GM18508 (cell line): Measurements from ENCODE around the gene XYLT2.
"Not testable (repeated sequence)": the region's sequence is repeated elsewhere in the genome, so short reads cannot be mapped to it uniquely, and the experiment has no call there.

ENCODE experiments used
- ATAC-seq: cut with Tn5 transposase; IDR thresholded peaks from one replicate; pipeline ENCODE4 v1.9.1; 2021; ENCODE audit warnings: moderate number of reproducible peaks; ENCODE audit not compliant: insufficient read depth, unreplicated experiment

The XYLT2 gene

DNA sequence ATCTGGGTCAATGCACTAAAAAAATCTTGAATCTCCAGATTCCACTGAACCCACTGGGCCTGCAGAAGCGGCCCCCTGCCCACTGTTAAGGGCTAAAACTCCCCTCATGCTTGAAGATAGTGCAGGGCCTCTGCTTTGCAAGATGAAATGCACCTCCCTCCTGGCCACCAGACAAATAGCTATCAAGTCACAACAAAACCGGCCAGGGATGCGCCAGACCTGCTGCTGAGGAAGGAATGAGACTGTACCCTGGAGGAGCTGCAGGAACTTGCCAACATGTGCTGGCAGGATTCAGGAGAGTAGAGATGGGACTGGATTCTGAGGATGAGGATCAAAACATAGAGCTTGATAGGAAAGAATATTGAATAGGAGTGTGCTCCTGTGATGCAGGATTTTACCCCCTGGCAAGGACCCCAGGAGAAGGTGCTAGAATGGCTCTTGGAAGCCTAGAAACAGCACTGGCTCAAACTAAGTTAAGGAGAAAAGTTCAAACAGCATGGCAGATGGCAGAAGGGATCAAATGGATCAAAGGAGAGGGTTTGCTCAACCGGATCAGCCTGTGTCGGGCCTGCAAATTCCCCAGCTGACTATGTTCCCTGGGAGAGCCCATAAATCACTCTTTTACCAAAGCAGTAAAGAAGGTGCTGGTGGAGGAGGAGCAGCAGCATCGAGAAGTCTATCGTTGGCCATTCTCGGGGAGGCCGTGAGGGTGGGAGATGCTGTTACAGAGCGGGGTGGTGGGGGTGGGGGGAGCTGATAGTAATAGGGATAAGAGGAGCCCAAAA is 27.2 kb upstream of the XYLT2 start:
- ATAC-seq = no peak

DNA sequence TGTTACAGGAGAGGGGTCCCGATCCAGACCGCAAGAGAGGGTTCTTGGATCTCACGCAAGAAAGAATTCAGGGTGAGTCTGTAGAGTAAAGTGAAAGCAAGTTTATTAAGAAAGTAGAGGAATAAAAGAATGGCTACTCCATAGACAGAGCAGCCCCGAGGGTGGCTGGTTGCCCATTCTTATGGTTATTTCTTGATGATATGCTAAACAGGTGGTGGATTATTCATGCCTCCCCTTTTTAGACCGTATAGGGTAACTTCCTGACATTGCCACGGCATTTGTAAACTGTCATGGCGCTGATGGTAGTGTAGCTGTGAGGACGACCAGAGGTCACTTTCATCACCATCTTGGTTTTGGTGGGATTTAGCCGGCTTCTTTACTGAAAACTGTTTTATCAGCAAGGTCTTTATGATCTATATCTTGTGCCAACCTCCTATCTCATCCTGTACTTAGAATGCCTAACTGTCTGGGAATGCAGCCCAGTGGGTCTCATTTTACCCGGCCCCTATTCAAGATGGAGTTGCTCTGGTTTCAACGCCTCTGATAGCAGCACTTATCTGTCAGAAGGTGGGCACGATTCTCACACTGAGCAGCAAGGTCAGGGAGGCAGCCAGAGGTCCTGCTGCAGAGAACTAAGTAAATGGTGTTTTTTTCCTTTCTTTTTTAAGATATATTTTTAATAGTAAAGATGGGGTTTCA is 26.5 kb upstream of the XYLT2 start:
- ATAC-seq = no peak

DNA sequence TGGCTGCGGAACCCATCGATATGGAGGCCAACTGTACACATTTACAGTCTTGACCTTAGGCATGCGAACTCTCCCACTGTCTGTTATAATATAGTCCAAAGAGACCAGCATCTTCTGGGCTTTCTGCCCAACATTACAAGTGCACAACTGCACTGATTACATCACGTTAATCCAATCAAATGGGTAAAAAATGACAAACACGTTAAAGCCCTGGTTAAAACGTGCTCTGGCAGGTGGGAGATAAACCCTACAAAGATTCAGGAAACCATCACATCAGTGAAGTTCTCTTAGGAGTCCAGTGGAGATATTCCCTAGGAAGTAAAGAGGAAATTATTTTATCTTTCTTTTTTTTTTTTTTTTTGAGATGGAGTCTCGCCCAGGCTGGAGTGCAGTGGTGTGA is 23.7 kb upstream of the XYLT2 start:
- no peak for ATAC-seq

DNA sequence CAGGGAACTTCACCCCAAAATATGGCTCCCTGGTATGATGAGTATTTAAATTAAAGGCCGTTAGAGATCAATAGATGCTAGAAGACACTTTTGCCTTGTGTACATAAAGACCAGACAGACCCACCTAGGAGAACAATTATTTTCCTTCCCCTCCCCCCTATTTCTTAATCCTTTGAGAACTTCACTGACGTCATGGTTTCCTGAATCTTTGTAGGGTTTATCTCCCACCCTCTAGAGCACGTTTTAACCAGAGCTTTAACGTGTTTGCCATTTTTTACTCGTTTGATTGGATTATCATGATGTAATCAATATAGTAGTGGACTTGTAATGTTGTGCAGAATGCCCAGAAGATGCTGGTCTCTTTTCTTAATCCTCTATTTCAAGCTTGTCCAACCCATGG is 22.9 kb upstream of the XYLT2 start:
- no peak for ATAC-seq

DNA sequence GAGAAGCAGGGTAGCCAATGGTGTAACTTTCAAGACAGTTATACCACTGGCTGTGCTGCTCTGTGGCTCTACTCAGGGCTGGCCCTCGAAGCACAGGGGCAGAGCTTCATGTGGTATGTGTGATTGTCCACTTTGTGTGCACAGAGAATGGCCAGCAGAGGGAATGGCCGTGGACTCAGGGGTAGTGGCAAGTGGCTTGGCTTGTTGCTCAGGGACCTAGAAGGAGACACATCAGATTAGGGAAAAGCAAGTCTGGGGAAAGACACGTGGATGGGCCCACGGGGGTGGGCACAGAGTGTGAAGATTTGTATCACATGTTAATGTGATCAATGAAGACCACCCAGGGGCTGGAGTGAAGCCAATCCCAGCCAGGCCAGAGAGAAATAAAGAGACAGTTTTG is 20.0 kb upstream of the XYLT2 start:
- ATAC-seq = no peak

DNA sequence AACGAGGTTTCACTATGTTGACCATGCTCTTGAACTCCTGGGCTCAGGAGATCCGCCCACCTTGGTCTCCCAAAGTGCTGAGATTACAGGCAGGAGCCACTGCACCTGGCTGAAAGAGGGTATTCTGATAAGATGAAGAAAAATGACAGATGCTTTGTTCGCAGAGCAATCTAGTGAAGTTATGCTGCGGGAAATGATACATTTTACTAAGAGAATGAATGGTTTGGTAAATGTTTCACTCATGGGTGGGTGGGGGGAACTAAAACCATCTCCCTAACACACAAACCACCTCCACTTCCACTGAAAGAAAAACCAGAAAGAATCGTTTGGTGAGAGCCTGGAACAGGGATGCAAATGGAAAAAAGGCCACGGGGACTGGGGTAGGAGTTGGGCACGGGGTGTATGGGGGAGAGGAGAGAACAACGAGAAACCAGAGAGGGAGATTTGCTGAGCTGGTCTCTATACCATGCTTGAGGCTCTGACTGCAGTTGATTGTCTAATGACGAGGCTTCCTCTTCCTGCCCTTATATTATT is 19.0 kb upstream of the XYLT2 start:
- ATAC-seq = no peak

DNA sequence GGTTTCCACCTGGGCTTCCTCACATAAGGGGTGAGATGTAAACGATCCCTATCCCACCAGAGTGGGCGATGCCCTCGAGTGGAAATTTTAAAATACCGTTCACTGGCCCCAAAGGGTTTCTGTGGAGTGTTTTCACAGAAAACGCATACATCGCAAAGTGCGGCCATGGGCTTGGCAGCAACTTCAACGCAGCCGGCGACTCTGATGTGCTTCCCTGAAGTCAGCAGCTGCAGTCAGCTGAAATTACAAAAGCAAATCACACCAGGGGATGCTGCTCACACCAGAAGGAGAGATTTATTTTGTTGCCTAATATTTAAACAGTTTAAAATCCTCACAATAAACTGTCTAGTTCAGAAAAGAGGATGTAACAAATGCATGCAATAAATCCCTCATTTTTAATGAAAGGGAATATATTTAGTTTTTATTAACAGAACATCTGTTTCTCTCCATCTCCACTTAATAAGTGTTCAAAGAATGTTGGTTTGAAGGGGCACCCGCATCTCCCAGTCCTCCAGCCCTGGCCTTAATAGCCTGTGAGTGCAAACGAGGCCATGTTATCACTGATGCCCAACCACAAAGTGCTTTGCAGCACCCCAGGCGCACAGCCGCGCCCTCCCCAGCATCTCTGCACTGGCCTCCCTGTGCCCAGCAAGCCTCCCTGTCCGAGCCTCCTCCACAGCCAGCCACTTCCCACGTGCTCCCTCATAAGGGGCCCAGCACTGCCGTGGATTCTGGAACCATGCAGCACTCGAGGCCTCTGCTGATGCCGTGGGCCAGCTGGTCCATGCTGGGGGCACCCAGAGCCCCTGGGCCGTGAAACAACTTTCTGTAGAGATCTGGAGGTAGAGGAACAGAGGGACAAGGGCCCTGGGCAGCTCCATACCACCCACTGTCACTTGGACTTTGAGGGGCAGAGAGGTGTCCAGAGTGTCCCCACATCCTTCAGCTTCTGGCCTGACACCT is 17.3 kb upstream of the XYLT2 start:
- ATAC-seq = no peak

DNA sequence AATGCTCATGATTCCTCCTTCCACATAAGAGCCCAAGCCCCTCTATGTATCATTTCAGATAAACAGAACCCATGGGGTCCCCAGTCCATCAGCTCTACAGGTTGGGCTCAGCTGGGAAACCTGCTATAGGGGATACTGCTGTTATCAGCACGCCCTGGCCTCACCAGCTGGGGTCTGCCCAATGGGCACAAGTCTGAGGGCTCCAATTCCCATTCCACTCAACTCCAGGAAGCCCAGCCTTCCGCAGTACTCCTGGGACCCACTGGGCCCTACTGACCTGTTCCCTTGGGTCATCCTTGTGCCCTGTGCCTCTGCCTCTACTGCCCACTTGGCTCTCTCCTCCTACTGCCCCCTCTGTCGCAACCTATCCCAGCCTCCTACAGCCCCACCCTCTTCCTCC is 16.2 kb upstream of the XYLT2 start:
- no peak for ATAC-seq

DNA sequence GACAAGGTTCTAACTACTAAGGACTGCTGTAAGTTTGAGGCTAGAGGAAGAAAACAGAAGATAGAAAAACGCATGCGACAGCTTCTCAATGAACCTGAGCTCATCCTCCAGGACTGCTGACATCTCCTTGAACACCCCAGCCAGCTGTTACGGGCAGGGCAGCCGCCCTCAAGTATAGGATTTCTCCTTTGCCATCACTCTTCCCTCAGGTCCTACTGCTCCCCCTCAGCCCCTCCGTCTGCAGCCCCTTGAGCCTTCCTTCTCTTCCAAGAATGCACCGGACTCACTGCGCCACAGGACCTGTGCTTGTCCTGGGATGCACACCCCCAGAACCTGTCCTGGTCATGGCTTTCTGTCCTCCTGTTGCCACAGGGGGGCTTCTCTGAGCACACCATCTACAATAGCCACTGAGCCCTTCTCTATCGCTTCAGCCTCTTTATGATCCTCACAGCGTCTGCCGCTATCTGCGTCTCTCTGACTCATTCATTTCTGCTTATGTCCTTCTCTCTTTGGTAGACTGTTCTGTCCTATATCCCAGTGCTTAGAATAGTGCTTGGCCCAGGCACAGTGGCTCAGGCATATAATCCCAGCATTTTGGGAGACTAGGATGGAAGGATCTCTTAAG is 15.7 kb upstream of the XYLT2 start:
- no peak for ATAC-seq

DNA sequence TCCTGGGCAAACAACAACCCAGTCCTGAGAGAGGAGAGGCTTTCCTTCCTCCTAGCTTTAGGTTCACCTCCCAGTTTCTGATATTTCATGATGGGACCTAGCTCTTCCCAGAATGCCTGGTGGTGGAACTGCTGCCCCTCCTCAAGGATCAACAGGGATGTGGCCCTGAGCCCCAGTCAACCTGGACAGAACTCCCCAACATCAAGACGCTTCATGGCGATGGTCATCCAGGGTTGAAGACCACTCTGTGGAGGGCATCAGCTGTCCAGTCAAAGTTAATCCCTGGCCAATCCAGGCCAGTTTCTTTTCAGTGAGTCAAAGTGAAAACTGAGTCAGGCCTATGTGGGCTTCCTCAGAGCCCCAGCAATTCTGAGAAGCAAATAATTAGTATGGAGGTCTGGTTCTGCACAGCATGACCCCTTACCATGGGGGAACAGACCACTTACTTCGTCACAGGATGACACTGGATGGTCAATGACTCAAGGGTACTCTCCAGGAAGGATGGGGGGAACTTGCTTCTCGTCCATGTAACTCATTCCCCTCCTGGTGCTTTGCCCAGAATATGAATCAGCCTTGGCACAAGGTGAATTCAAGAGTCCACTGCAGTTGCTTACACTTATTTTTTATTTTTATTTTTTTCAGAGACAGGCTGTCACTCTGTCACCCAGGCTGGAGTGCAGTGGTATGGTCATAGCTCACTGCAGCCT is 14.7 kb upstream of the XYLT2 start:
- no peak for ATAC-seq

DNA sequence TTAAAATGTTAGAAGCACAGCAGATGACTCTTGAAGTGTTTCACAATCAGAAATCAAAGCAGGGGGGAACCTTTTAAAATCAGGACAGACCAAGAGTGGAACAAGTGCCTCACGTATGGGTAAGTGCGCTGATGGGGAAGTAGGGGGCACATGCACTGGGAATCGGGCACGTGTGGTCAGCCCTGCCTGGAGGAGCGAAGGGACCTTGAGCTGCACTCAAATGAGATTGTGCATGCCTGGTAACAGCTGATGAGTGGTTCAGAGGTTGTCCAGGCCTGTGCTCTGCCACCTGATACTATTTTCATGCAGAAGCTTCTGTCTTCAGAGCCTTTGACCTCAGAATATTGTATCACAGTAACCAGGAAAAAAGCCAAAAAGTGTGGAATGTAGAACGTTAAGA is 13.7 kb upstream of the XYLT2 start:
- ATAC-seq = no peak

DNA sequence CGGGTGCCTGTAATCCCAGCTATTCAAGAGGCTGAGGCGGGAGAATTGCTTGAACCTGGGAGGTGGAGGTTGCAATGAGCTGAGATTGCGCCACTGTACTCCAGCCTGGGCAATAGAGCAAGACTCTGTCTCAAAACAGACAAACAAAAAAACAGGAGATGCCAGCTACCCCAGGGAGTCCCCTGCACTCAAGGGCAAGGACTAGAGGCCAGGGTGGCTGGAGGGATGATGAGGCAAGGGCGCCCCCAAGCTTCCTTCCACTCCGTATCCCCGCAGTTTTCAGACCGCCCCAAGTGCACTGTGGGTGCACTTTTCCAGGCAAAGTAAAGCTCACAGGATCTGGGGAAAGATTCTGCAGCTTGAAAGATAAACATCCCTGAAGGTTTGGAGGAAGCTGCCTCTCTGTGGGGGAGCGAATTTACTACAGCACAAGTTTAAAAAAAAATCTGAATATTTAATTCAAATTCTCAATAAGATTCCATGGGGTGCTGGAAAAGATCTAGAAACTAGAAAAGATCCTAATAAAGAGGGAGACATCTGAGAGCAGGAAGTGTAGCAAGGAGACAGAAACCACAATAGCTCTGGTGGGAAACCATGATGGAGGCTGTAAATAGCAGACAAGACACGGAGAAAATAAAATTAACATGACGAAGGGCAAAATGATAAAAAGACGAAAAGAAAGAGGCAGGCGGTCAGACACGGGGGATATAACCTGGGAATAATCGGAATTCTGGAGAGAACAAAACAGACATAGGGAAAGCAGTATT is 12.5 kb upstream of the XYLT2 start:
- not testable (repeated sequence) for ATAC-seq

DNA sequence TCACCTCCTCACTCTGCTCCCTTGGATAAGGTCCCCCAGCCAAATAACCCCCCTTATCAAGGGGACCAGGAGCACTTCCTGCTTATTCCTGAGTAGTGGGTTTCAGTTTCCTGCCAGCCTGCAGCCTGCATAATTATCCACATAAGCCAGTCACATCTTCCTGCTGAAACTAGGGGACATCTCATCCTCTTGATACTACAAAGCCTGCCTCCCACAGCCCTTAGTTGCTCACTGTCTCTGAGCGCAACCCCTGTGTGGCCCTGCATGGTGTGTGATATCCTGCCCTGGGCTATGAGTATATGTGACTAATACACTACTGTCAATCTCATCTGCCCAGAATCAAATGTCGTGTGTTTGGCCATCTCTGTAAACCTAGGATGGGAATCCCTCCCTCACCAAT is 8.0 kb upstream of the XYLT2 start:
- ATAC-seq = no peak

DNA sequence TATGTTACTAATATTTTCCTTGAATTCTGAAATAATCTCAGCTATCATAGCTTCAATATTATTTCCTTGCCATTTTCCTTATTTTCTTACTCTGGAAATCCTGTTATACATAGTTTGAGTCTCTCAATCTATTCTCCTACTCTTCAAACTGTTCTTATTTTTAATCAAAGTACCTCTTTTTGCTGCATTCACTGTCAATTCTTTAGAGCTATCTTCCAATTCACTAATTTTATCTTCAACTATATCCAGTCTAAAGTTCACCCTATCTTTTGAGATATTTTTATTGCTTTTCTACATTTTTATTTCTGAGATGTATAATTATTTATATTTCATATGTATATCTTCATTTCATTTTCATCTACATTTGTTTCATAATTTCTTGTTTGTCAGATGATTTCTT is 7.3 kb upstream of the XYLT2 start:
- no peak for ATAC-seq

DNA sequence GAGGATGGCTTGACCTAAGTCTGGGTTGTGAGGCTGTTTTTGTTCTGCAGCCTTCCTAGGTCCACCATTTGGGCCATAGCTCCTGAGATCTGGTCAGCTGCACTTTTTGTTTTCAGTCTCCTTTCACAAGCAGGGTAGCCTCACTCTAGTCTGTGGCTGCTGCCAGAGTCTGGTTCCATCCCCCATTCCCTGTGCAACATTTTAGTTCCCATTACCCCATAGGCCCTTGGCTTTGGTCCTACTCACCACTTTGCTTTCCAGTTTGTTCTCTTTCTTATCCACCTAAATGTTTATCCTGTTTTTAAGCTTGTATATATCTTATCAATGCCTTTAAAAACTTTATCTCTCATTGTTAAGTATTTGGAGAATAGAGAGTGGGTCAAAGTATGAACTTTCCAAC is 6.5 kb upstream of the XYLT2 start:
- no peak for ATAC-seq

DNA sequence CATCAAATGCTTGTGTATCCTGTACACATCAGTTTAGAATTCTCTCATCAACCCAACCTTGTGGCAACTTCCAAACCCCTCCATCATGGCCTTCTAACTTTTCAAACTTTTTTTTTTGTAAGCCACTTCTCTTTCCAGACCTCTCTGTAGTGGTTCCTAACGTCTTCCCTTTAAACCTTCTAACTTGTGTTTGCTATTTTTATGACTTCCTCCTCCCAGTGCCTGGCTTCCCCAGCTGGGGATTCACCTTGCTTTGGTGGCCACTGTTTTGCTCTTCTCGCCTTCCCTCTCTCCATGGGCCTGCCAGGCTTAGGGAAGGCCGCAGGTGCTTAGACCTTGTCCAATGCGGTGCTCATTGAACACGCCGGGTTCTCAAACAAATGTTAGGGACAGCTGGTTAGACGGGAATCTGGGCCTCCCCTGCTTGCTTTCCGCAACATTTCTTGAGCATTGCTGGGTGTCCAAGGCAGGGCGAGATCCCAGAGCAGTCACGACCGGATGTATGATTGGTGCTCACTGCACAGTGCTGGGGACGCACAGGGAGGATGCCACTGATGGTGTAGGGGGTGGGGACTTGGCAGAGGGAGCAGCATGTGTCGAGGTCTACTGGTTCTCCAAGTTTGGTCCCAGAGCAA is 1.1 kb upstream of the XYLT2 start:
- ATAC-seq = no peak

DNA sequence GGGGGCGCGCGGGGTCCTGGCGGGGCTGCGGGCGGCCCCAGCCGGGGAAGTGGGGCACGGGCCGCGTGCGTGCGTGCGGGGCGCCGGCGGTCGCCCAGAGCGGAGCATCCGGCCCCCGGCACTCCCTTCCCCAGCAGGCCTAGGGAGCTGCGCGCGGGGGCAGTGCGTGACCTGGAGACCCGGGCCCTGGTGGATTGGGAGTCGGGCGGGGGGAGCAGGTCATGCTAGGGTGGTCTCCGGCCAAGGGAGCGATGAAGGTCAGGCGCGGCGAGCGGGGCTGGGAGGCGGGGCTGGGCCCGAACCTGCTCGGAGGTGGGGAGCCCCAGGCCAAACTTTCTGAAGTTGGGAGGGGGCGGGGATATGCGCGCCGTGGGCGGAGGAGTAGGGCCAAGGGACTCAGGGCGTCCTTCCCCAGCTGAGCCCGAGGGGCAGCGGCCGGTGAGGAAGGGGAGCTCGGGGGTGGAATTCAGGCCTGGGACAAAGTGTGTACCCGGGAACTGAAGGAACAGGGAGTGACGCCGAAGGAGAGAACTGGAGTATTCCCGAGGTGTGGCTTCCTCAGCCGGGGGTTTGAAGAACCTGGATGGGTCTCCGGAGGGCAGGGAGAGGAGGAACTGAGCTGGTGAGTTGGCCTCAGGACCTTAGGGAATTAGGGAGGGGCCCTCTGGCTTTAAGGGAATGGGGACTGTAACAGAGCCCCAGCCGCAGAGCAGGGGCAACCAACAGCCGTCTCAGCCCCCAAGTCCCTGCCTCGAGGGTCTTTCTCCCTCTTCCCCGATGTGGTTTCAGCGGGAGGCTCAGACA is 589 bp downstream of the XYLT2 start:
- no peak for ATAC-seq
